HEK293 (cell line): ENCODE measurements around the gene LRRC8E.
A peak's percentile ranks its signal among the peaks of the same experiment; 100 is the strongest.

Experiments used
- CTCF ChIA-PET: fragments of 350-600 bp; formaldehyde crosslinking; extraction: SDS; loops from one replicate; lab custom pipeline; 2021; ENCODE audit warnings: antibody characterized with exemption; lab: Yijun Ruan, JAX
- POLR2A ChIA-PET: fragments of 300-600 bp; formaldehyde crosslinking; extraction: SDS; loops from one replicate; lab custom pipeline; 2020; ENCODE audit warnings: antibody characterized with exemption, inconsistent platforms; lab: Yijun Ruan, JAX
- H3K27ac ChIP-seq: fragments of 200-500 bp; sonication (Bioruptor generic); 2 replicates; pipeline ENCODE4 v1.5.1; 2014; ENCODE audit warnings: low read depth, low read length, control low read depth, inconsistent platforms; ENCODE audit errors: extremely low read depth
- H3K36me3 ChIP-seq, 2 experiments: fragments of 200-500 bp in 1 of 2; sonication (Bioruptor generic) in 1 of 2; 1 replicate in 1 of 2; 2 replicates in 1 of 2; pipeline ENCODE4 v1.5.1; 2014 to 2017; ENCODE audit warnings: inconsistent platforms in 2 of 2, low read length in 2 of 2; ENCODE audit not compliant: control insufficient read depth in 2 of 2, insufficient read depth in 1 of 2
- H3K4me1 ChIP-seq: fragments of 200-500 bp; sonication (Bioruptor generic); 2 replicates; pipeline ENCODE4 v1.5.1; 2014; ENCODE audit warnings: mild to moderate bottlenecking, low read length, inconsistent platforms; ENCODE audit not compliant: control insufficient read depth, insufficient read depth
- H3K4me3 ChIP-seq: 2 replicates; pipeline ENCODE4 v1.5.1; 2011; ENCODE audit warnings: low read depth, mild to moderate bottlenecking, control low read depth, low read length, moderate library complexity
- H3K9me3 ChIP-seq: fragments of 200-500 bp; sonication (Bioruptor generic); 2 replicates; pipeline ENCODE4 v1.5.1; 2014; ENCODE audit warnings: low read depth, low read length, inconsistent platforms; ENCODE audit not compliant: control insufficient read depth, insufficient read depth
- GLI4 ChIP-seq: fragments of 450-650 bp; formaldehyde crosslinking; IDR thresholded peaks from 2 replicates; pipeline ENCODE4 v1.5.1; 2016; ENCODE audit warnings: missing biosample characterization, missing genetic modification characterization
- GLIS2 ChIP-seq: fragments of 450-650 bp; formaldehyde crosslinking; IDR thresholded peaks from 2 replicates; pipeline ENCODE4 v1.5.1; 2016; ENCODE audit warnings: missing biosample characterization, missing genetic modification characterization
- HOXD13 ChIP-seq: sonication (generic); formaldehyde crosslinking; IDR thresholded peaks from 2 replicates; pipeline ENCODE4 v1.8.0; 2022; ENCODE audit warnings: missing genetic modification reagents, borderline replicate concordance
- OVOL3 ChIP-seq: fragments of 450-650 bp; formaldehyde crosslinking; IDR thresholded peaks from 2 replicates; pipeline ENCODE4 v1.5.1; 2016; ENCODE audit warnings: missing biosample characterization, missing genetic modification characterization
- PATZ1 ChIP-seq: fragments of 450-650 bp; formaldehyde crosslinking; IDR thresholded peaks from 2 replicates; pipeline ENCODE4 v1.5.1; 2016; ENCODE audit warnings: missing biosample characterization, missing genetic modification characterization
- PRDM6 ChIP-seq: fragments of 450-650 bp; formaldehyde crosslinking; IDR thresholded peaks from 2 replicates; pipeline ENCODE4 v1.5.1; 2017; ENCODE audit warnings: missing biosample characterization, missing genetic modification characterization
- SP7 ChIP-seq: fragments of 450-650 bp; formaldehyde crosslinking; IDR thresholded peaks from 2 replicates; pipeline ENCODE4 v1.5.1; 2016; ENCODE audit warnings: missing biosample characterization, missing genetic modification characterization
- YY1 ChIP-seq: fragments of 450-650 bp; formaldehyde crosslinking; IDR thresholded peaks from 2 replicates; pipeline ENCODE4 v1.5.1; 2018; ENCODE audit warnings: missing biosample characterization, missing genetic modification characterization
- ZNF132 ChIP-seq: fragments of 450-650 bp; formaldehyde crosslinking; IDR thresholded peaks from 2 replicates; pipeline ENCODE4 v1.5.1; 2017; ENCODE audit warnings: missing biosample characterization, missing genetic modification characterization, borderline replicate concordance
- ZNF174 ChIP-seq: fragments of 450-650 bp; formaldehyde crosslinking; IDR thresholded peaks from 2 replicates; pipeline ENCODE4 v1.5.0; 2017; ENCODE audit warnings: missing biosample characterization, mild to moderate bottlenecking, missing genetic modification characterization
- ZNF175 ChIP-seq: fragments of 450-650 bp; formaldehyde crosslinking; IDR thresholded peaks from 2 replicates; pipeline ENCODE4 v1.5.1; 2016; ENCODE audit warnings: missing biosample characterization, missing genetic modification characterization
- ZNF184 ChIP-seq: fragments of 450-650 bp; IDR thresholded peaks from 2 replicates; pipeline ENCODE4 v1.5.1; 2018; ENCODE audit warnings: missing biosample characterization, mild to moderate bottlenecking, missing genetic modification characterization
- ZNF24 ChIP-seq: fragments of 450-650 bp; formaldehyde crosslinking; IDR thresholded peaks from 2 replicates; pipeline ENCODE4 v1.5.1; 2016; ENCODE audit warnings: missing biosample characterization, missing genetic modification characterization
- ZNF302 ChIP-seq: fragments of 450-650 bp; formaldehyde crosslinking; IDR thresholded peaks from 2 replicates; pipeline ENCODE4 v1.5.1; 2016; ENCODE audit warnings: missing biosample characterization, missing genetic modification characterization, low read depth
- ZNF311 ChIP-seq: fragments of 450-650 bp; formaldehyde crosslinking; IDR thresholded peaks from 2 replicates; pipeline ENCODE4 v1.5.1; 2017; ENCODE audit warnings: missing biosample characterization, missing genetic modification characterization, borderline replicate concordance
- ZNF433 ChIP-seq: fragments of 450-650 bp; formaldehyde crosslinking; IDR thresholded peaks from 2 replicates; pipeline ENCODE4 v1.5.1; 2016; ENCODE audit warnings: missing biosample characterization, missing genetic modification characterization, low read depth
- ZNF510 ChIP-seq: fragments of 450-650 bp; formaldehyde crosslinking; IDR thresholded peaks from 2 replicates; pipeline ENCODE4 v1.5.1; 2018; ENCODE audit warnings: mild to moderate bottlenecking, missing genetic modification characterization, missing biosample characterization; ENCODE audit not compliant: insufficient replicate concordance
- ZNF518A ChIP-seq: fragments of 450-650 bp; formaldehyde crosslinking; conservative IDR thresholded peaks from 2 replicates; pipeline ENCODE4 v1.5.1; 2016; ENCODE audit warnings: low read depth, missing biosample characterization, missing genetic modification characterization
- ZNF549 ChIP-seq: fragments of 450-650 bp; IDR thresholded peaks from 2 replicates; pipeline ENCODE4 v1.5.1; 2018; ENCODE audit warnings: missing biosample characterization, missing genetic modification characterization, mild to moderate bottlenecking, inconsistent platforms, moderate library complexity
- ZNF624 ChIP-seq: fragments of 450-650 bp; formaldehyde crosslinking; IDR thresholded peaks from 2 replicates; pipeline ENCODE4 v1.5.1; 2017; ENCODE audit warnings: missing biosample characterization, missing genetic modification characterization
- ZNF629 ChIP-seq: fragments of 450-650 bp; formaldehyde crosslinking; IDR thresholded peaks from 2 replicates; pipeline ENCODE4 v1.5.1; 2017; ENCODE audit warnings: missing biosample characterization, missing genetic modification characterization
- ZNF670 ChIP-seq: fragments of 450-650 bp; formaldehyde crosslinking; IDR thresholded peaks from 2 replicates; pipeline ENCODE4 v1.5.1; 2016; ENCODE audit warnings: missing biosample characterization, missing genetic modification characterization, low read depth
- ZNF692 ChIP-seq: fragments of 450-650 bp; formaldehyde crosslinking; IDR thresholded peaks from 2 replicates; pipeline ENCODE4 v1.5.1; 2016; ENCODE audit warnings: missing biosample characterization, missing genetic modification characterization

Gene LRRC8E

GRCh38 chr19:7874076-7874896 lies 14.0 kb upstream of the LRRC8E start, which contains the start of gene PRR36 (continued):
- TF ChIP-seq PRDM6 (tag by site-specific recombination): no peak
- TF ChIP-seq HOXD13 (CRISPR knock-in tag): no peak
- no peak for TF ChIP-seq YY1 (tag by site-specific recombination)
- no peak for TF ChIP-seq GLI4 (tag by site-specific recombination)
- peak; percentile 45 for TF ChIP-seq SP7 (tag by site-specific recombination)
- 0 out of 2 replicates have a peak, but pooled peaks have one; percentile 13 for TF ChIP-seq ZNF692 (tag by site-specific recombination)
- no peak for TF ChIP-seq ZNF433 (tag by site-specific recombination)
- TF ChIP-seq ZNF184 (tag by site-specific recombination): 0 out of 2 replicates have a peak, but pooled peaks have one; percentile 21
- no peak for TF ChIP-seq ZNF302
- TF ChIP-seq ZNF311 (tag by site-specific recombination): no peak
- TF ChIP-seq PATZ1 (tag by site-specific recombination): peak; percentile 86
- TF ChIP-seq, all 188 proteins: peak for 28

- H3K36me3 ChIP-seq: no peaks in the 10 kb centered on the region
- POLR2A ChIA-PET: interaction anchor here (0.6 to 1.2 kb wide), 4 partner anchors 14 to 712 kb away, joined by 3 to 4 read pairs (median 4); partner anchors contain the start of genes LRRC8E, MAP2K7 and TIMM44
- no peaks in the 10 kb centered on the region for H3K9me3 ChIP-seq
- H3K4me1 ChIP-seq: peaks cover 6% of the 10 kb centered on the region
- CTCF ChIA-PET: interaction anchor here (0.7 to 1.0 kb wide), 3 partner anchors 25 to 77 kb away, joined by 3 read pairs; no protein-coding TSS in a partner anchor
- H3K27ac ChIP-seq: no peak overlapping the region
- peak overlapping the region; percentile 65 for H3K4me3 ChIP-seq
- TF ChIP-seq PATZ1 (tag by site-specific recombination) (no peak), ZNF518A (tag by site-specific recombination) (no peak), ZNF549 (tag by site-specific recombination) (no peak), ZNF174 (tag by site-specific recombination) (no peak), ZNF670 (no peak), ZNF24 (tag by site-specific recombination) (no peak), ZNF510 (tag by site-specific recombination) (no peak), ZNF629 (no peak), OVOL3 (tag by site-specific recombination) (no peak), ZNF175 (tag by site-specific recombination) (no peak), ZNF132 (tag by site-specific recombination) (no peak), ZNF624 (tag by site-specific recombination) (no peak), GLIS2 (peak; percentile 6)
Observed at GRCh38 chr19:7874897-7875273, 13.4 kb upstream of the LRRC8E start.
